Heart left ventricle (tissue), 13 donors: ENCODE measurements around the gene HUNK.

Experiments used
- CTCF ChIP-seq, 12 donors: fragments of 200-600 bp; sonication (generic) in 4 of 12; IDR thresholded peaks; one replicate each; pipeline versions ENCODE4 v1.5.0 to v1.8.0; 2018 to 2022; ENCODE audit warnings: antibody characterized with exemption in 12 of 12, mild to moderate bottlenecking in 5 of 12
- POLR2A ChIP-seq, 2 donors: fragments of 450-650 bp; IDR thresholded peaks; one replicate each; pipeline ENCODE4 v1.6.1; 2017; ENCODE audit warnings: antibody characterized with exemption in 2 of 2, mild to moderate bottlenecking in 2 of 2, moderate library complexity in 2 of 2
- donor health status: ischemic (EF 13 %, LVEDD 7.1; RV severe dilation, severe dysfunction).
- donor health status: DM: no; HTN: yes; CAD: no.
- donor health status: DM: no; HTN: no; CAD: no.
- donor health status: ischemic (EF 25% LVEDD 6.9; RV normal size, moderate dysfunction).
- donor health status: ischemic (EF 25% LVEDD 5.7; RV mildly dilated, moderate dysfunction).
- donor health status: ischemic (EF 35%, LVEDD 5.7; RV mildly dilated, moderate dysfunction).
- donor health status: nonischemic (EF 11% LVEDD 7.7; RV severe dilation, severe dysfunction).
- donor health status: DM: yes; HTN: yes; CAD: no.
- donor health status: PGD.
- donor health status: ischemic (EF 29% LVEDD 5.4; RV normal size, mild dysfunction).
- donor health status: nonischemic (EF 23%, LVEDD 6.1; RV moderate dilation, normal function).

GRCh38 chr21:31880816-31881215 lies 8.0 kb downstream of the HUNK start:
- TF ChIP-seq CTCF (IDR thresholded peaks at IDR 0.05) (no peak), POLR2A (IDR thresholded peaks at IDR 0.05) (no peak)
